Fibroblast of the aortic adventitia (primary cell): Measurements from ENCODE around the gene STAT3. TPM values are rescaled to one million over a fixed set of nuclear protein-coding genes. Genes with fewer than 3 reads are reported as not detected.
"Not testable (repeated sequence)": the region's sequence is repeated elsewhere in the genome, so short reads cannot be mapped to it uniquely, and the experiment has no call there.

Source experiments
- DNase-seq: peaks from one replicate; pipeline ENCODE4 v3.0.0-alpha.2; 2010; ENCODE audit warnings: low read depth
- H3K4me3 ChIP-seq: 2 replicates; pipeline ENCODE4 v1.5.1; 2011; ENCODE audit warnings: low read depth, mild to moderate bottlenecking, control low read depth, low read length, moderate library complexity
- CTCF ChIP-seq: IDR thresholded peaks from 2 replicates; pipeline ENCODE4 v1.5.1; 2011; ENCODE audit warnings: mild to moderate bottlenecking, low read length, control low read depth, inconsistent platforms; ENCODE audit not compliant: insufficient read depth
- total RNA-seq: library from RNA; depleted of rRNA; stranded (reverse); fragments of >200 nt; gene quantifications from 2 replicates; pipeline ENCODE4 v1.2.3, GENCODE V29; 2012; ENCODE audit warnings: low replicate concordance

The STAT3 gene
- total RNA-seq, 1 donor, result 137 TPM

- peak; percentile 95 for DNase-seq
- no peak overlapping the region for H3K4me3 ChIP-seq
- TF ChIP-seq CTCF, result peak; percentile 99
These were observed 65.6 kb downstream of the STAT3 start for GRCh38 chr17:42322382-42323267.

GRCh38 chr17:42321555-42321954 is 66.7 kb downstream of the STAT3 start:
- no peak for TF ChIP-seq CTCF
- DNase-seq, result no peak
- no peak overlapping the region for H3K4me3 ChIP-seq

GRCh38 chr17:42317967-42318366 is 70.3 kb downstream of the STAT3 start:
- not testable (repeated sequence) for H3K4me3 ChIP-seq, DNase-seq

- no peak for TF ChIP-seq CTCF
- no peak for DNase-seq
- H3K4me3 ChIP-seq, result no peak overlapping the region
These were observed 70.9 kb downstream of the STAT3 start for GRCh38 chr17:42317266-42317845.

- no peak overlapping the region for H3K4me3 ChIP-seq
- DNase-seq, result no peak
- no peak for TF ChIP-seq CTCF
These were observed 71.5 kb downstream of the STAT3 start for GRCh38 chr17:42316755-42317154.

GRCh38 chr17:42315402-42316156 is 72.7 kb downstream of the STAT3 start:
- H3K4me3 ChIP-seq, result no peak overlapping the region
- no peak for TF ChIP-seq CTCF
- no peak for DNase-seq
